Stimulated activated CD4-positive, alpha-beta T cell treated with anti-CD3 and anti-CD28 coated beads, Interleukin-15, amount 100 ng/mL, for 1 hour (primary cell): ENCODE data around the gene GRK6.
A peak's percentile ranks its signal among the peaks of the same experiment; 100 is the strongest.
"Not testable (repeated sequence)": the region's sequence is repeated elsewhere in the genome, so short reads cannot be mapped to it uniquely, and the experiment has no call there.

Experiments used
- DNase-seq, 2 donors: peaks; one replicate each; pipeline ENCODE4 v3.0.0-alpha.2; 2020; ENCODE audit warnings: low read depth in 1 of 2, low spot score in 1 of 2

Gene GRK6

DNA sequence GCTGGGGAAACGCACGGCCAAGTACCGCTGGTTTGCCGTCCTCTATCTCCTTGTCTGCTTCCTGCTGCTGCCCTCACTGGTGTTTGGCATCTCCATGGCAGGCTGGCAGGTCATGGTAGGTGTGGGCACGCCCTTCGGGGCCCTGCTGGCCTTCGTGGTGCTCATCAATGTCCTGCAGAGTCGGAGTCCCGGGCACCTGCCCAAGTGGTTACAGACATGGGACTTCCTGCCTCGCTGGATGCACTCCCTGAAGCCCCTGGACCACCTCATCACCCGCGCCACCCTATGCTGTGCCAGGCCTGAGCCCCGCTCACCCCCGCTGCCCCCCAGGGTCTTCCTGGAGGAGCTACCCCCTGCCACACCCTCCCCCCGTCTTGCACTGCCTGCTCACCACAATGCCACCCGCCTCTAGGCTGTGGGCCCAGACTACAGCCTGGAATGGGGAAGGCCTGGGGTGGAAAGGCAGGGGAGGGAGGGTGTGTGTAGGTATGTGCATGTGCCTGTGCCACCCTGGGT, 28.5 kb upstream of the GRK6 start:
- no peak for DNase-seq

DNA sequence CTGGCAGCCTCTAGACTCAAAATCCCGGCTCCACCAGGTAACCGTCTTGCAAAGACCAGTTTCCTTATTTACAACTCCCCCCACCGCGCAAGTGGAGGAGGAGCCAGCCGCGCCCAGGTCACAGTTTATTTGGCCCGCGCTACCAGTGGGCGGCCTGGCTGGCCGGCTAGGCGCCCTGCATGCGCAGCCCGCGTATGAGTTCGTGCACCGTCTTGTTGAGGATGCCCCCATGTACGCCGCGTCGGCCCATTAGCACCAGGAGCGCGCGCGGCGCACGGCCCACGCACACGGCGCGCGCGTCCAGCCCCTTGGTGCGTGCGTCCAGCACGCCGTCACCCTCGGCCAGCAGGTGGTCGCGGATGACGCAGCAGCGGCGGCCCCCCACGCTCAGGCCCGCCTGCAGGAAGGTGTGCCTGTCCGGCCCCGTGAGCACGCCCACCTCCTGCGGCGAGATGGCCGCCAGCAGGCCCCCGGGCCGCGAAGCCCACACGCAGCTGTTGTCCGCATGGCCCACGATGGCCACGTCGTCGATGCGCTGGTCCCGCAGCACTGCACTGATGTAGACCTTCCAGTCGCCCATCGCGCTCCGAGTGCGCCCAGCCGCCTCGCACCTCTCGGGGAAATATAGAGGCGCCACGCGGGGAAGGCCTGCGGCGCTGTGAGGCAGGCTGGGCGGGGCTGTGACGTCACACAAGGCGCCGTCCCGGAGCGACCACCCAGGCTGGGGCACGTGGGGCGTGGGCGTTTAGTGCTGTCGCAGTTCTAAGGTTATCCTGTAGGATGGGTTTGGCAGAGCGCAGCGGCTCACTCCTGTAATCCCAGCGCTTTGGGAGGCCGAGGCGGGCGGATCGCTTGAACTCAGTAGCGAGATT, 26.2 kb upstream of the GRK6 start, which contains the start of gene PFN3:
TSS of gene PFN3 (minus strand) at position 665 of the 872 bp plus-strand sequence. CDS start at position 580, 85 bp downstream.
- DNase-seq = no peak

DNA sequence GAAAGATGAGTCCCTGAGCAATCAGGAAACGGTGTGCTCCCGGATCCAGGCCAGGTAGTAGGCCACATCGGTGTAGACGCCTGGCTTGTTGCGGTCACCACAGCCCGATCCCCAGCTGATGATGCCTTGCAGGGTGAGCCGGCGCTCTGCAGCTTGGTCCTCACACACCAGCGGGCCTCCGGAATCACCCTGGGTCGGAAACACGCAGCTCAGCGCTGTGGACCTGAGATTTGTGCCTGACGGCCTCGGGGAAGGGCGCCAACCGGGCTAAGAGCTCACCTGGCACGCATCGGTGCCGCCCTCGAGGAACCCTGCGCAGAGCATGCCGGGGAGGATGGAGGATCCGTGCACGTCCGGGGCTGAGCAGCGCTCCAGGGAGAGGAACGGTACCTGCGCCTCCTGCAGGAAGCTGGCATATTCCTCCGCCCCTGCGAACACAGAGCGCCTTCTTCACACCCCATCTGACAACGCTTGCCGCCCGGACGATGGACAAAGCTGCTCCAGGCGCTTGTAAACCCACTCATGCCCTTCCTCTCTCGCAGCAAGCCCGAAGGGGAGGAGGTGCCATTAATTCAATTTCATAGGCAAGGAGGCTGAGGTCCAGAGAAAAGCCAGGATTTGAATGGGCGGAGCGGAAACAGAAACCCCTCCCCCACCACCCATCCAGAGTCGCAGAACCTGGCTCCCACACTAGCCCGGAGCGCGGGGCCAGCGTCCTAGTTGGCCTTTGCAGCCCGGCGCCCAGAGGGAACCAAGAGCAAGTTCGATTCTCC, 24.0 kb upstream of the GRK6 start:
- peak; percentile 48 to 52 for DNase-seq

DNA sequence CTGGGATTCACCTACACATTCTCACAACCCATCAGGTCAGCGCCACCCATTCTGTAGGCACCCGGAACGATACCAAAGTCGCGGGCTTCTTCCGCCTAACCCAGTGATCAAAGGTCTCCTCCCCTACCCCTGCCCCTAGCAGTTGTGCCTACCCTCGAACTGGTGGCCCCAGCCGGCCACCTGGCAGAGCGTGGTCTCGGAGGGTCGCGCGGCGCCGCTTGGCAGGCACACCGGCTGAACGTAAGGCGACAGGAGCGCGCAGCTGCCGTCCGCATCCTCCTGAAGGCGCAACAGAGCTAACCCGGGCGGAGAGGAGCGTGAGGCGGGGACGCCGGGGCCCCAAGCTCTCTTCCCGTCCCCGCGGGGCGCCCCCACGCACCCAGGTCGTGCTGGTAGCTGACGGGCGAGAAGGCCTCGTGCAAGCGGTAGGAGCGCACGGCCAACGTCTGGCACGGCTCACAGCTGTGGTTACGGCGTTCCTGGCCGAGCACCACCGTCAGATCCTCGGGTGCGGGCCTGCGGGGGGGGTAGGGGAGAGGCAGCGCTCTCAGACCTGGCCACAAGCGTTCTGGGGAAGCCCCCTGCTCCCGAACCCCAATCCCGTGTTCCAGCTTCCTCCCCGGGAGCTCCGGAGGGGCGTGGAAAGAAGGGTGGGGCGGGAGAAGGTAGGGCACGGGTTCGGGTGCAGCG, 23.2 kb upstream of the GRK6 start:
- peak in 1 of 2 donors; percentile 30 for DNase-seq

DNA sequence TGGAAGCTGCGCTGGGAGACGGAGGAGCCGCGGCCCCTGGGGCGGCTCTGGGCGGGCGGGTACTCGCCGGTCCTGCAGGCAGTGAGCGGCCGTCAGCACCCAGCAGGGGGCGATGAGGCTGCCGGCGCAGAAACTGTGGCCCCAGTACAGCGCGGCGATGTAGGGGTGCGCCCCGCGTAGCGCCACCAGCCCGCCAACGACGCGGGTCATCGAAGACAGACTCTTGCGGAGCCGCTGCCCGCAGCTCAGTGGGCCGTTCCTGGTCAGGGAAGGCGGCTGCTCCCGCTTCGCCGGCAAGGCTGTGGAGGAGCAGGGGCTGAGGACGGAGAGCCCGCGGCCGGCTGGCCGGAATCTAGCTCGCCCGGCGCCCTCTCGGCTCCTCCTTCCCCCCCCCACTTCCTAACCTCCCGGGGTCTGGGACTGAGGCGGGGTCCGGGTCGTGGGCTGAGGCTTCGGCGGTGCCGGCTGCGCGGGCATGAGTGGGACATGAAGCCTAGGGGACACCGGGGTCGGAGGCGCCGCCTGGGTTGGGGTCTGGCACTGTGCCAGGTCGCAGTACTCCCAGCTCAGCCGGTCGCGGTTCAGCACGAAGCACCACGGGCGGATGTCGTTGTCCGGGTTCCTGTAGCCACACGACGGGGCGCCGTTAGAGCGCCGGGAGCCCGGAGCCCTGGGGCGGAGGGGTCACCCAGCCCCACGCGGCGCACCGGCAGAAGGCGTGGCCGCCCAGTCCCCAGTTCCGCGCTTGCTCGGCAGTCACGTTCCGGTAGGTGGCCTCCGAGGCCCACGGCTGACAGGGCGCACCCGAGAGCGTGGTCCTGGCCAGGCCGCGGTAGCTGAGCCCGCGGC, 22.5 kb upstream of the GRK6 start:
- peak; percentile 75 to 77 for DNase-seq

DNA sequence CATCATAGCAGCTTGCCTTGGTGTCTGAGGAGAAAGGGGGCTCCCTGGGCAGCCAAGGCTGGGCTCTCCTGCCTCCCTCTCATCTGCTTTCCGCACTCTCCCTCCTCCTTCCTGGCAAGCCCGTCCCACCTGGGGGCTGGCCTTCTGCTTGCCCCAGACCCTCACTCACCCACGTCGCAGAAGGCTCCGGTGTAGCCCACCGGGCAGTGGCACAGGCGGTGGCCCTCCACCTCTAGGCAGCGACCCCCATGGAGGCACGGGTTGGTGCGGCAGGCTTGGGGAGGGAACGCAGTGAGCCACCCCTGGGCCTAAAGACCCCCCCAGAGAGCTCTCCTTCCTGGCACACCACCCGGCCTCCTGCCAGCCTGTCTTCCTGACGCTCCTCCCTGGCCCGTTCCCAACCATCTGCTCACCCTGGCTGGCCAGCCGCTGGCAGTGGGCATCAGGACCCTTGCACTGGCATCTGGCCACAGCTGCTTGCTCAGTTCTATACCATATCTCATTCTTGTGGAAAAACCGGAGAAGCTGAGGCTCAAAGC, 21.8 kb upstream of the GRK6 start:
- no peak for DNase-seq

DNA sequence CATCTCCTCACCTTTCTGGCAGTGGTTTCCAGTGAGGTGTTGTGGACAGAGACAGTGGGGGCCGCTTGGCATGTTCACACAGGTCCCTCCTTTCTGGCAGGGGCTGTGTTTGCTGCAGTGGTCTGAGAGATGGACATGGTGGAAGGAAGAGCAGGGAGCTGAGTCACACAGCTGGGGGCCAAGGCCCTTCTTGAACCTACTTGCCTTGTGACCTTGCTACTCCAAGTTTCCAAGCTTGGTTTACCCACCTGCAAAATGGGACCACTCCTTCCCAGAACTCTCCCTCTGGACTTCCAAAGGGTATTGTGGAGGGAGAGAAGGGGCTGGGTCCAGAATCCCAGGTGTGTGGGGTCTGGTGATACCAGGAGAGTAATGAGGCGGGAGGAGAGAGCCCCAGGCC, 21.2 kb upstream of the GRK6 start:
- DNase-seq = no peak

DNA sequence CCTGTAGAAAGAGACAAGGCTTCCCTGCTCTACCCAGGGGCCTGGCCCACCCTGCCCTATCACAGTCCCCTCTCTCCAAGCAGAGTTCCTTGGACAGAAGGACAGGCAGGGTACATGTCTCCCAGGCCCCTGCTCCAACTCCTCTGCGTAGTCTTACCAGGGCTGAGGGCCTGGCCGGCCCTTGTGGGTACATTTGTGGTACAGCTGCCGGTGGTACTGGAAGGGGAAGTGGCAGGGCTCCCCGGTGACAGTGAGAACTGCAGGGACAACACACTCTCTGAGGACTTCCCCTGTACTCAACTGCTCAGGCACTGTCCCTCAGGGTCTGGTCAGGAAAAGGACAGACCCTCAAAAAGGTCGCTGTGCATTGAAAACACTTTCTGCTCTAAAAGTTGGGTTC, 20.7 kb upstream of the GRK6 start:
- no peak for DNase-seq

DNA sequence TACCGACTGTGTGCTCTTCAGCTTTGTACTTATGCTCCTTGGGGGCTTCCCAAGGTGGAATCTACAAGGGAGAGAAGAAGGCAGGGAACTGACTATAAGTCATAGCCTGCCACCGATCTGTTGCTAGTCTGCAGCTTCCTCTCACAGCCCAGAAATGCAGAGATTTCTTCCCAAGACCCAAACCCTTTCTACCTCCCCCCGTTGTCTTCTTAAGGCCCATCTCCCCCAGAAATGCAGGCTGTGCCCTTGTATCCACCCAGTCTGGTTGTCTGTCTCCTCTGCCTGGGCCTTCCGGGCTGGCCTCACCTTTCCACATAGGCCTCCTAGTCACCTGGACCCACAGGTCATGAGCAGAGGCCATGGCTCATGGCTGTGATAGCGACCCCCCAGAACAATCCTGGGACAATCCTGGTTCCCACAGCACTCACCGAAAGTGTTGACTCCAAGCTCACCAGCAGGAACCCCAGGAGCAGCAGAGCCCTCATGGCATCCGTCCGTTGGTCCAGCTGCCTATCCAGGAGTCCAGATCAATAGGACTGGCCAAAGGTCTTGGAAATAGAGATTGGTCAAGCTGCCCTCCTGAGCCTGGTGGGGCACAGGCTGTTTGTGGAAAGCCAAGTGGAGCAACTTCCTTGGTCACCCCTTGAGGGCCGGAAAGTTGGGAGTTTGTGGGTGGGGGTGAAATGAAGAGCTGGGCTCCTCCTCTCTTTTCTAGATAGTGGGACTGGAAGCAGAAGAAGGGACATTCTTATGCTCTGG, 17.3 kb upstream of the GRK6 start, which contains the start of gene F12:
TSS of gene F12 (minus strand) at position 522 of the 759 bp plus-strand sequence. CDS start at position 485, 37 bp downstream.
- no peak for DNase-seq

DNA sequence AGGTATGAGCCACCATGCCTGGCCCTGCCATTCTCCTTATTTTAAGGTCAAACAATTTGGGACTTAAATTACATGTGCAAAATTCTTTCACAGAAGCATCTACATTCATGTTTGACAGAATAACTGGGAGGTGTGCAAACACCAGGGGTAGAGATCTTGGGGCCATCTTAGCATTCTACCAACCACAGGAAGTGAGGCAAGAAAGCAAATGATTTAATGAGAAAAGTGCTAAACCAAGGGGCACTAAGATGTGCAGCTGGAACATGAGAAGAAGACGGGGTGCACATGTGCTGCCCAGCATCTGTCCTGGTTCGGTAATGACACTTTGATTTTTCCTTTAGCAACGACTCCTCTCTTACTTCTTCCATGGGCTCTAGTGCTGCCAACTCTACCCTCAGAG, 15.9 kb upstream of the GRK6 start:
- DNase-seq = no peak

DNA sequence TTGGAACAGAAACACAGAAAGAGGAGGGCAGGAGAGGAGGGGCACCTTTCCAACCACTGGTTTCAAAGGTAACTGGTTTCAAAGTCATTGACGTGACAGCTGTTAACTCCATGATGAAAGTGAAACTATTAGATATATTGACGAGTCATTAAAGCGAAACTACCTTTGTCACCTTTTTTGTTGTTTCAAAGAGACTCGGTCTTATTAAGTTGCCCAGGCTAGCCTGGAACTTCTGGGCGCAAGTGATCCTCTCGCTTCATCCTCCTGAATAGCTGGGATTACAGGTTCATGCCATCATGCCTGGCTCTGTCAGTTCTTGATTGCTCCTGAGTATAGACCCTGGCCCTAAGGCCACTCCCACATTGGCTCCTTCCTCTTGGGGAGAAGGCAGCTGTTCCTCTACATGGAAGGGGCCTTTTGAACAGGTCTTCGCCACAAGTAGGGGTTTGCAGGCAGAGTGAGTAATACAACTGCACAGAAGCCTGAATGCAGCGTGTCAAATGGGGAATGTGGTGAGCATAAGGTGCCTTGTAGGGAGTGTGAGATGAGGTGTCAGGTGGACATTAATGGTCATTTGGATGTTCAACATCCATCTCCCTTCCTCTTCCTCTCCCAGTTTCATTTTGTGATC, 13.8 kb upstream of the GRK6 start:
- DNase-seq = no peak

DNA sequence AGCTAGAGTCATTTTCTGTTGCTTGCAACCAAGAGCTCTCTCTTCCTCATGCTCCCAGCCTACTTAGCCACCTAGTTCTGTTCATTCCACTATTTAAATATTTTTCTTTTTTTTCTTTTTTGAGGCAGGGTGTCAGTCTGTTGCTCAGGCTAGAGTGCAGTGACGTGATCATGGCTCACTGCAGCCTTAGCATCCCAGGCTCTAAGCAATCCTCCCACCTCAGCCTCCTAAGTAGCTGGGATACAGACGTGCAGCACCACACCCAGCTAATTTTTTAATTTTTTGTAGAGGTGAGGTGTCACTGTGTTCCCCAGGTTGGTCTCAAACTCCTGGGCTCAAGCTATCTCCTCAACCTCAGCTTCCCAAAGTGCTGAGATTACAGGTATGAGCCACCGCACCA, 12.0 kb upstream of the GRK6 start:
- DNase-seq = no peak

DNA sequence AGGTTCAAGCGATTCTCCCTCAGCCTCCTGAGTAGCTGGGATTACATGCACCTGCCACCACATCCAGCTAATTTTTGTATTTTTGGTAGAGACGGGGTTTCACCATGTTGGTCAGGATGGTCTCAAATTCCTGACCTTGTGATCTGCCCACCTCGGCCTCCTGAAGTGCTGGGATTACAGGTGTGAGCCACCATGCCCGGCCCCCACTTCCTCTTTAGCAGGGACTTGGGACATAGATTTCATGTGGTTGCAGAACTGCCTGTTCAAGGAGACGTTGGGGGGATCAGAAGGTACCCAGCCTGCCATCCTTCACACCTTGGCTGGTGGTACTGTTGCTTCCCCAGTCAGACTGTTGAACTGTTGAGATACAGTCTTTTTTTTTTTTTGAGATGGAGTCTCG, 9.4 kb upstream of the GRK6 start:
- DNase-seq = not testable (repeated sequence)

DNA sequence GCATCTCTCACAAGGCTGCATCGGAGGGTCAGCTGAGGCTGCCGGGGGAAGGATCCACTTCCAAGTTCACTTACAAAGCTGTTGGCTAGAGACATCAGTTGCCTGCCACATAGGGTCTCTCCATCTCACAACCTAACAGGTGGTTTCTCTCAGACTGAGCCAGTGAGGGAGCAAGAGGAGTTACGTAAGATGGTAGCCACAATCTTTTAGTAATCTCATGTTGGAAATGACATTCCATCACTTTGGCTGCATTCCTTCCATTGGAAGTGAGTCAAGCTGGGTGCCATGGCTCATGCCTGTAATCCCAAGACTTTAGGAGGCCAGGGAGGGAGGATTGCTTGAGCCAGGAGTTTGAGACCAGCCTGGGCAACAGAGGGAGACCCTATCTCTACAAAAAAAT, 7.4 kb upstream of the GRK6 start:
- DNase-seq = no peak

DNA sequence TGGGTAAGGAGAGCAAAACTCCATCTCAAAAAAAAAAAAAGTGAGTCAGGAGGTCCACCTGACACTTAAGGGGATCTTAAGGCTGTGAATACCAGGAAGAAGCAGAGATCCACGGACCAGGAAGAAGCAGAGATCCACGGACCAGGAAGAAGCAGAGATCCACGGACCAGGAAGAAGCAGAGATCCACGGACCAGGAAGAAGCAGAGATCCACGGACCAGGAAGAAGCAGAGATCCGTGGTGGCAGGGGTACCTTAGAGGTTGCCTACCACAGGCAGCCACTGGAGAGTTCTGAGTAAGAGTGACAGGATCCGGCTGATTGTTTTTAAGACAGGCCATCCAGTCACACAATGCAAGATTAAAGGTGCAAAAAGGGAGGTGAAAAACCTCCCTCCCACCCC, 6.0 kb upstream of the GRK6 start:
- not testable (repeated sequence) for DNase-seq

DNA sequence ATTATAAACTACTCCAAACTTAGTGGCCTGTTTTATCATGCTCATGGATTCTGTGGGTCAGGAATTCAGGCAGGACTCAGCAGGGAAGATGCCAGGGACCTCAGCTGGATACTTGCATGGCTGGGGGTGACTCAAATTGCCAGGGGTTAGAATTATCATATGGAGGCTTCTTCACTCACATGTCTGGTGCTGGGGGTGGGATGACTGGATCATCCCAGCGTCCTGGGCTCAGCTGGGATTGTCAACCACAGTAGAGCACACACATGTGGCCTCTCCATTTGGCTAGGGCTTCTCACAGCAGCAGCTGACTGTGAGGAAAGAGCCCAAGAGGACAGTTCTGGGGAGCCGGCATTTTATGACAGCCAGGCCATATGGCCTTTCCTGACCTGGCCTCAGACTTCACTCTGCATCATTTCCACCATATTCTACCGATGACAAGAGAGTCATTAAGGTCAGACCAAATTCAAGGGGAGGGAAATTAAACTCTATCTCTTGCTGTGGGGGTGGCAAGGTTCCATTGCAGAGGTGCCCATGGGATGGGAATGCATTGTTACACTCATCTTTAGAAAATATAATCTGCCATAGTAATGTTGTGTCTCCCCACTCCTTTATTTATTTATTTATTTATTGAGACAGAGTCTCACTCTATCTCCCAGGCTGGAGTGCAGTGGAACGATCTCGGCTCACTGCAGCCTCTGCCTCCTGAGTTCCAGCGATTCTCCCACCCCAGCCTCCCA, 5.2 kb upstream of the GRK6 start:
- no peak for DNase-seq

DNA sequence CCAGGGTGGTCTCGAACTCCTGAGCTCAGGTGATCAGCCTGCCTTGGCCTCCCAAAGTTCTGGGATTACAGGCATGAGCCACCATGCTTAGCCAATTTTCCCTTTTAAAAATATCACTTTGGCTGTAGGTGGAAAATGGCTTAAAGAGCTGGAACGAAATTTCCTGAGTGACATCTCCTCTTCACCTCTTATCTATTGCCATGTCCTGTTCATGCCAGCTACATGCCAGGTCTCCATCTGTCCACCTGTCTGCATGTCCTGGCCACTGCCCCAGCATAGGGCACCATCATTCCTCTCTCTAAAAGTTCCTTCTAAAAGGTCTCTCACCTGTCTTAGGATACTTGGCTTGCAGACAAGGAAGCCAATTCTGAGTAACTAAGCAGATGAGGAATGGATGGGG, 2.8 kb upstream of the GRK6 start:
- DNase-seq = no peak

DNA sequence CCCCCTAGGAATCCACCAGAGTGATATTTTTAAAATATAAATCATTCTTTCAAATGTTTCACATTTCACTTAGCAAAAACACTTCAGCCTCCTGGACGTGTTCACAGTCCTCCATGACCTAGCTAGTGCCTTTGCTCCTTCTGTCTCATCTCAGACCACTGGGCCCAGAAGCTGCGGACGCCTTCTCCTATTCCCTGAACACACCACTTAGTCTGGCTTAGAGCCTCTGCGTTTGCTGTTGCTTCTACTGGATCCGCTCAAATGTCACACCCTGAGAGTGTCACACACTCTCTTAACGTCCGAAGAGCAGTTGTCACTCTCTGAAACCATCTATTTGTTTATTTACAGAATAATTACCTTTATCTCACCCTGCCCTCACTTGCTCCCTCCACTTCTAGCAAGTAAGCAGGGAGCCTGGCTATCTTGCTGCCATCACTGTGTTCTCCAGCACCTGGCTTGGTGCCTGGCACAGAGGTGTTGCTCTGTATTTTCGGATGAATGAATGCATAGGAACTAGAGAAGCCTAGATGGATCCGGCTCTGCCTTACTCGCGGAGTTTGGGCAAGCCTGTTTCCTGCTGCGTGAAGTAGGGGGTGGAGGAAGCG, 1.2 kb upstream of the GRK6 start:
- DNase-seq = no peak
